ENCODE results near the gene DNMT3A.

GRCh38 chr2:25358249-25358815, 16.6 kb upstream of the DNMT3A start:
- TF ChIP-seq POLR2A (IDR thresholded peaks at IDR 0.05; ENCODE audit: low read depth) = no peak
- TF ChIP-seq CTCF (IDR thresholded peaks at IDR 0.05) = no peak
